AG04450 (cell line): ENCODE data around the gene SNX33. TPM values are rescaled to one million over a fixed set of nuclear protein-coding genes. Genes with fewer than 3 reads are reported as not detected.
"Not testable (repeated sequence)": the region's sequence is repeated elsewhere in the genome, so short reads cannot be mapped to it uniquely, and the experiment has no call there.

Experiments
- CTCF ChIA-PET: fragments of 300-600, 350-600 bp; formaldehyde crosslinking; extraction: SDS; loops from one replicate; lab custom pipeline; 2022; ENCODE audit warnings: antibody characterized with exemption, inconsistent platforms; lab: Charles Lee
- POLR2A ChIA-PET: fragments of 350-600 bp; formaldehyde crosslinking; extraction: SDS; loops from one replicate; lab custom pipeline; 2021; ENCODE audit warnings: antibody characterized with exemption, inconsistent platforms; lab: Yijun Ruan, JAX
- DNase-seq: peaks from one replicate; pipeline ENCODE4 v3.0.0-alpha.2; 2011; ENCODE audit warnings: low read depth, low spot score
- H3K27ac ChIP-seq: one replicate; pipeline ENCODE4 v1.5.1; 2012; ENCODE audit warnings: low read depth, low read length, control low read depth
- H3K27me3 ChIP-seq: one replicate; pipeline ENCODE4 v1.6.0; 2012; ENCODE audit warnings: low read length; ENCODE audit not compliant: control insufficient read depth, insufficient read depth
- H3K4me3 ChIP-seq: 2 replicates; pipeline ENCODE4 v1.5.1; 2011; ENCODE audit warnings: mild to moderate bottlenecking, low read depth, low read length, control low read depth
- H3K9me3 ChIP-seq: 2 replicates; pipeline ENCODE4 v1.5.1; 2012; ENCODE audit warnings: low read length; ENCODE audit not compliant: control insufficient read depth, insufficient read depth
- CTCF ChIP-seq: IDR thresholded peaks from 2 replicates; pipeline ENCODE4 v1.5.1; 2011; ENCODE audit warnings: low read depth, low read length, control low read depth, inconsistent platforms
- polyA plus RNA-seq: library from polyadenylated mRNA; depleted of rRNA; stranded (reverse); fragments of >200 nt; gene quantifications from 2 replicates; pipeline ENCODE4 v1.2.3, GENCODE V29; 2011

The SNX33 gene
- polyA plus RNA-seq, 1 experiment: 14.2 TPM

- DNase-seq: no peak
- POLR2A ChIA-PET: no interaction called here
- Histone ChIP-seq H3K4me3 (no peak overlapping the region), H3K27me3 (no peaks in the 10 kb centered on the region), H3K9me3 (no peaks in the 10 kb centered on the region; the same call in 1 of the 2 replicates), H3K27ac (no peak overlapping the region)
- TF ChIP-seq CTCF: no peak
- CTCF ChIA-PET: interaction anchor here (1.2 kb wide), 1 partner anchor 16 kb away, joined by 3 read pairs; no protein-coding TSS in a partner anchor
Observed at GRCh38 chr15:75622505-75622904, 25.2 kb upstream of the SNX33 start.

- no peaks in the 10 kb centered on the region; the same call in 1 of the 2 replicates for H3K9me3 ChIP-seq
- peak within 1 kb of the TSS; percentile 88 for H3K4me3 ChIP-seq
- no peak for TF ChIP-seq CTCF
- peak within 1 kb of the TSS; percentile 97 for H3K27ac ChIP-seq
- H3K27me3 ChIP-seq: no peaks in the 10 kb centered on the region
- no peak for DNase-seq
- ChIA-PET CTCF (interaction anchor here (0.9 to 1.2 kb wide), 2 partner anchors 11 to 22 kb away, joined by 3 to 4 read pairs; partner anchors contain the start of gene SNX33), POLR2A (interaction anchor here (0.6 to 1.5 kb wide), 11 partner anchors 10 to 325 kb away, joined by 3 to 14 read pairs (median 4); partner anchors contain the start of genes IMP3, PTPN9 and SNX33)
Observed at GRCh38 chr15:75625542-75626347, 22.0 kb upstream of the SNX33 start, which contains the start of gene SNUPN. Gene SNUPN (minus strand): TSS chr15:75625725. CDS start chr15:75621051, 4,674 bp downstream.

GRCh38 chr15:75631935-75632334 lies 15.8 kb upstream of the SNX33 start:
- DNase-seq: no peak
- ChIA-PET POLR2A (no interaction called here), CTCF (no interaction called here)
- H3K9me3 ChIP-seq: no peaks in the 10 kb centered on the region
- H3K27ac ChIP-seq: no peak overlapping the region
- H3K4me3 ChIP-seq: no peak overlapping the region
- H3K27me3 ChIP-seq: no peaks in the 10 kb centered on the region
- TF ChIP-seq CTCF: no peak

- ChIA-PET POLR2A (interaction anchor here (0.7 kb wide), 1 partner anchor 1753 kb away, joined by 8 read pairs; no protein-coding TSS in a partner anchor), CTCF (interaction anchor here (0.7 kb wide), 1 partner anchor 17 kb away, joined by 3 read pairs; no protein-coding TSS in a partner anchor)
- DNase-seq, H3K9me3 ChIP-seq, H3K27me3 ChIP-seq, H3K27ac ChIP-seq, H3K4me3 ChIP-seq: not testable (repeated sequence)
Observed at GRCh38 chr15:75633922-75634321, 13.8 kb upstream of the SNX33 start.

GRCh38 chr15:75636026-75636425 lies 11.7 kb upstream of the SNX33 start:
- ChIA-PET POLR2A (interaction anchor here (1.0 kb wide), 1 partner anchor 8 kb away, joined by 3 read pairs; no protein-coding TSS in a partner anchor), CTCF (interaction anchor here (1.3 to 1.4 kb wide), 2 partner anchors 10 to 12 kb away, joined by 3 to 11 read pairs; partner anchors contain the start of genes SNUPN and SNX33)

More at GRCh38 chr15:75636026-75636425, 11.7 kb upstream of the SNX33 start:
- Histone ChIP-seq H3K9me3 (peaks cover 3% of the 10 kb centered on the region; the same call in 1 of the 2 replicates), H3K27me3 (no peaks in the 10 kb centered on the region), H3K27ac (no peak overlapping the region), H3K4me3 (no peak overlapping the region)
- TF ChIP-seq CTCF: no peak
- DNase-seq: no peak
